HG02938 (cell line): ENCODE results near the gene PLD1.
"Not testable (repeated sequence)": the region's sequence is repeated elsewhere in the genome, so short reads cannot be mapped to it uniquely, and the experiment has no call there.

Source experiments
- ATAC-seq: cut with Tn5 transposase; IDR thresholded peaks from one replicate; pipeline ENCODE4 v1.9.1; 2021; ENCODE audit warnings: mild to moderate bottlenecking, moderate library complexity; ENCODE audit not compliant: unreplicated experiment

PLD1 gene

GRCh38 chr3:171711461-171712170, 98.7 kb downstream of the PLD1 start:
- no peak for ATAC-seq

DNA sequence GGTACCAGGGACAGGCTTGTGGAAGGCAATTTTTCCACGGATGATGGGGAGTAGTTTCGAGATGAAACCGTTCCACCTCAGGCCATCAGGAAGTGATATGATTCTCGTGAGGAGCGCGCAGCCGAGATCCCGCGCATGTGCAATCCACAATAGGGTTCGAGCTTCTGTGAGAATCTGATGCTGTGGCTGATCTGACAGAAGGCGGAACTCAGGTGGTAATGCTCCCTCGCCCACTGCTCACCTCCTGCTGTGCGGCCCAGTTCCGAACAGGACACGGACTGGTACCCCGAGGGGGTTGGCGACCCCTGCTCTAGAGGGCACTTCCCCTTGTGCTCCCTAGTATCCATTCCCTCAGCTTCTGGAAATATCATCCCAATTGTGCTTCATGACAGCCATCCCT, 99.9 kb downstream of the PLD1 start:
- ATAC-seq = no peak

DNA sequence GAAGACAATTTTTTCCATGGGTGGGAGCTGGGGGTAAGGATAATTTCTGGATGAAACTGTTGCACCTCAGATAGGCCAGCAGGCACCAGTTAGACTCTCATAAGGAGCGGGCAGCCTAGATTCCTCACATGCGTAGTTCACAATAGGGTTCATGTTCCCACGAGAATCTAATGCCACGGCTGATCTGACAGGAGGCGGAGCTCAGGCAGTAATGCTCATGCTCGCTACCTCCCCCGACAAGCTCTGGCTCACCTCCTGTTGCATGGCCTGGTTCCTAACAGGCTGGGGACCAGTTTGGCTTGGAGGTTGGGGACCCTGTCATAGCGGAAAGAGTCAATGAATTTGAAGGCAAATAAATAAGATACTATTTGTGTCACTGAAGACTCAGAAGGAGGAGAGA, 105.5 kb downstream of the PLD1 start:
- no peak for ATAC-seq

- ATAC-seq = peak; percentile 52
Measured at GRCh38 chr3:171704002-171704401, 106.3 kb downstream of the PLD1 start.

DNA sequence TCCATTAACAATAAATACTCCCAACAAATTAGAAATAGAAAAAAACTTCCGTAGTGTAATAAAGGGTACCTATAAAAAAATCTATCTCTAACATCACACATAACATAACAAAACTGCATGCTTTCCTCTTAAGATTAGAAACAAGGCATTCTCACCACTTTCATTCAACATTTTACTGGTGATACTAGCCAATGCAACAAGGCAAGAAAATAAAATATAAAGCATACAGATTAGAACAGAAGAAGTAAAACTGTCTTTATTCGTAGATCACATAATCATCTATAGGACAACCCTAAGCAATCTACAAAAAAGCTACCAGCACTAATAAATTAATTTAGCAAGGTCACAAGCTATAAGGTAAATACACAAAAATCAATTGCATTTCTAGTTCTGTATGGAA, 107.1 kb downstream of the PLD1 start:
- ATAC-seq = no peak

DNA sequence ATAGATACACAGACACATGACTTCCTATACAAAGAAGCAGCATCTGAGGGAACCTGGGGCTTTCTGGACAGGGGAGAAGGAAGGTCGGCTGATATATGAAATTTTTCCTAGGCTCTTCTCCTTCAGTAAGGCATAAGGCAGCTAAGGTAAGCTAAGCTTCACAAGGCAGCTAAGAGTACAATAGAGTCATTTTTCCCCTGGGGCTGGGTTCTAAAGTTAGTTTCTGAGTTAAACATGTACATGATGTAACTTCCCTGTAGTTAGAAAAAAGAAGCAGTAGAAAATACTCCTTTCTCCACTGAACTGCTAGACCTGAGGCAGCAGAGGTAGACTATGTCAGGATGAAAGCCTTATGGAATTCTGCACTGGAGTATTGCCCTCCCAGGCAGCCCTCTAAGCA, 109.6 kb downstream of the PLD1 start:
- ATAC-seq = no peak

DNA sequence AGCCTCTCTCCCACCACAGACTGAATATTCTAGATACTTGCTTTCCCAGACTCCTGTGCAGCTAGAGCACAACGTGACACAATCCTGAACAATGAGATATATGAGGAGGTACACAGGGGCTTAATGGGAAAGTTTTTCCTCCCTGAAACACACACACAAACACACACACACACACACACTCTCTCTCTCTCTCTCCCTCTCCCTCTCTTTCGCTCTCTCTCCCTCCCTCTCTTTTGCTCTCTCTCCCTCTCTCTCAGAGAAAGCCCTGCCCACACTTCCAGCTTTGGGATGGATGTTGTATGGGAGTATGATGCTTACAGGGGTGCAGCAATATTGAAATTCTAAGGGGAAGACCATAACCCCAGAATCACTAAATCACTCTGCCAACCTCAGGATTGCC, 110.1 kb downstream of the PLD1 start:
- ATAC-seq = no peak

DNA sequence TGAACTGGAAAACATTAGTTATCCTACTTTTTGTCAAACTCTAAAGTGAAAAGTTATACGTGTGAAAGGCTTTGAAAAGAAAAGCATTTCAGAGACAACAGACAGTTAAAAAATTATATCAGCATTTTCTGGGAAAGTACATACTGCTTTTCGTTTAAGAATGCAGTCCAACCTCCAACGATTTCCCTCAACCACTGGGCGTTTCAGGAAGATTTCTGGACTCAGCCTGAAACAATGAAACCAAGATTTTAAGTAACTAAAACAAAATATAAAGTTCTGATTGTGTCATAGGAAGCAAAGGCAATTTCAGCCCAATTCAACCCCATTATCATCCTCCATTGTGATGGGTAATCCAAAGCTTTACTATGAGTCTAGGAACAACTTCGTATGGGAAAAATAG, 110.7 kb downstream of the PLD1 start:
- ATAC-seq = no peak

DNA sequence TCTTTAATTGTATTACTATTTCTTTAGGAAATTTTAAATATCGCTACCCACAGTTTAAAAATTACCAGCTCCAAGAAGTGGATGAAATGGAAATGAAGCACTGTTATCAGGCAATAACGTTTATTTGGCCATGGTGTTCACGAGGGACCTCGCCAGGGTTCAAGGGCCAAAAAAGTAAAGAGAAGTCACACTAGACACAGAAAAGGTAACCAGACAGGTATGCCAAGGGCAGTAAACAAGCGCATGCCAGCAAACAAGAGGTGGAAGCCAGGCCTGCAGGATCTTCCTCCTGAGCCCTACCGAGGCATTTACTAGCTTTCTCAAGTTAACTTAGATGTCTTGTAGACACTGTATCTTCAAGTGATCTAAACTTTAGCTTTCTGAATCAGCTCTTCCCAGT, 113.5 kb downstream of the PLD1 start:
- ATAC-seq = no peak

GRCh38 chr3:171695426-171695825, 114.9 kb downstream of the PLD1 start:
- no peak for ATAC-seq

DNA sequence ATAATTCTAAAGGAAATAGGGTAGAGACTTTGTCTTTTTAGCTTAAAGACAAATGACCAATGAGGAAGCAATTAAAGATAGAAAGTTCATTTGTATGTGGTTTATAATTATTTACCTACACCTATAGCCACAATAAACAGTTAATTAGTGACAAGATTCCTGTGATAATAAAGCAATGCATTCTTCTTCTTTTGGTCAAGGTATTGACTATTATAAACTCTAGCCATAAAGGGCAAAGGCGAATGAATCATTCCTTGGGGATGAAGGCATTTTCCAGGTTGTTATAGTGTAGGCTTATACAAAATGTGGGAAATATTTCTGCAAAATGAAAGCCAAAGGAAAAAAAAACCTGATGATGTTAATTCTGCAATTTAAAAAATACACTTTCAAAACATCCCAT, 115.4 kb downstream of the PLD1 start:
- ATAC-seq = no peak

DNA sequence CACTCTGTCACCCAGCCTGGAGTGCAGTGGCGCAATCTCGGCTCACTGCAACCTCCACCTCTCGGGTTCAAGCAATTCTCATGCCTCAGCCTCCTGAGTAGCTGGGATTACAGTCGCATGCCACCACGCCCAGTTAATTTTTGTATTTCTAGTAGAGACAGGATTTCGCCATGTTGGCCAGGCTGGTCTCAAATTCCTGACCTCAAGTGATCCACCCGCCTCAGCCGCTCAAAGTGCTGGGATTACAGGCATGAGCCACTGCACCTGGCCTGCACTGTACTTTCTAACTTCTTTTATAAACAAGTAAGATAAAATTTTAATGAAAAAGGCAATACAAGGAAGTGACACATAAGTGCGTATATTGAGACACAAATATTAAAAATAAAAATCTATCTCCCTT, 117.7 kb downstream of the PLD1 start:
- not testable (repeated sequence) for ATAC-seq

GRCh38 chr3:171691485-171691884, 118.8 kb downstream of the PLD1 start:
- no peak for ATAC-seq

DNA sequence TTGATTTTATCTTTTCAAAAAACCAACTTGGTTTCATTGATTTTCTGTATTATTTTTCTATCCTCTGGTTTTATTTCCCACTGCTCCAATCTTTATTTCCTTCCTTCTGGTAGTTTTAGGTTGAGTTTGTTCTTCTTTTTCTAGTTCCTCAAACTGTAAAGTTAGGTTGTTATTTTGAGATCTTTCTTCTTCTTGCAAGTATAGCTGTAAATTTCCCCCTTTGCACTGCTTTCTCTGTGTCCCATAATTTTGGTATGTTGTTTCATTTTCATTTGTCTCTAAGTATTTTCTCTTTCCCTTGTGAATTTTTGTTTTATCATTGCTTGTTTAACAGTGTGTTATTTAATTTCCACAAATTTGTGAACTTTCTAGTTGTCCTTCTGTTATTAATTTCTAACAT, 120.0 kb downstream of the PLD1 start:
- no peak for ATAC-seq

- no peak for ATAC-seq
Measured at GRCh38 chr3:171688593-171688992, 121.7 kb downstream of the PLD1 start.

DNA sequence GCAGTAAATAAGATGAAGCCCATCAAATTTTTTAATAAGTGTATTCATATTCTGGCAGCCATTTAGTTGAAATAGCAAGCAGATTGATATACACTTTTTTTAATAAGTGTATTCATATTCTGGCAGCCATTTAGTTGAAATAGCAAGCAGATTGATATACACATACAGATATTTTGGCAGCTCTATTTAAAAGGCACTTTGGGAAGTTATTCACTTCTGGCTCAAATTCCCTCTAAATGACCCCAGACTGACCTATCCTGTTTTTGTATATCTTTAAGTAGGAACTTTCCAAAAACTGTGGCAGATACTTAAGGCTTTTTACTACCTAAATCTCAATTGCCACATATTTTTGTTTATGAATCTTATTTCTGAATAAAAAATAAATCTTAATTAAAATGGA, 122.3 kb downstream of the PLD1 start:
- ATAC-seq = no peak

GRCh38 chr3:171687581-171687980, 122.7 kb downstream of the PLD1 start:
- no peak for ATAC-seq

- no peak for ATAC-seq
Measured at GRCh38 chr3:171687064-171687463, 123.2 kb downstream of the PLD1 start.

GRCh38 chr3:171685116-171685895, 125.0 kb downstream of the PLD1 start:
- no peak for ATAC-seq

- ATAC-seq = no peak
Measured at GRCh38 chr3:171684221-171684620, 126.1 kb downstream of the PLD1 start.

DNA sequence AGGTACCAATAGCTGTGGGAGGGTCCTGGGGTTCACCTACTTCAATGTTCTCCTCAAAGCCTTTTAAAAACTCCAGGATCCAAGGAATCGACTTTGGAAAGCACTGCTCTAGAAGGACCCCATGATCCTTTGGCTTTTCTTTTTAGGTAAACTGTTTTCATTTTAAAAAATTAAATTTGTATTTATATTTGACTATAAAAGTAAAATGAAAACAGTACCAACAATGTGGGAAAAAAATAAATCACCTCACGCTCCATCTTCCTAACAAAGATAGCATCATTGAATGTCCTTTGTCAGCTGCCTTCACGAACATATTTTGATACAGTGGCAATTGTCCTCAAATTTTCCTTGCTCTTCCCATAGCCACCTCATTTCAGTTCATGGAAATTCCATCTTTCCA, 127.5 kb downstream of the PLD1 start:
- ATAC-seq = no peak

GRCh38 chr3:171680726-171681411, 129.4 kb downstream of the PLD1 start:
- no peak for ATAC-seq
